Activated naive CD8-positive, alpha-beta T cell treated with anti-CD3 and anti-CD28 coated beads, Interleukin-2, amount 10 ng/mL, durations not matched to agents 7 days and 5 days (primary cell): Measurements from ENCODE around the gene CIAPIN1. TPM values are rescaled to one million over a fixed set of nuclear protein-coding genes. Genes with fewer than 3 reads are reported as not detected.
A peak's percentile ranks its signal among the peaks of the same experiment; 100 is the strongest.
"Not testable (repeated sequence)": the region's sequence is repeated elsewhere in the genome, so short reads cannot be mapped to it uniquely, and the experiment has no call there.

Source experiments
- ATAC-seq: fragments of 150-1000 bp; cut with Tn5 transposase; one replicate; pipeline ENCODE4 v1.10.0; 2021; ENCODE audit warnings: low read depth, moderate library complexity
- POLR2A ChIA-PET: fragments of 350-600 bp; sonication (Branson Sonifier 250); formaldehyde crosslinking; loops from one replicate; lab custom pipeline; 2021; ENCODE audit warnings: antibody characterized with exemption; lab: Charles Lee
- DNase-seq: peaks from one replicate; pipeline ENCODE4 v3.0.0; 2021
- H3K27ac Mint-ChIP-seq: one replicate; pipeline ENCODE4 v1.8.0; 2022; ENCODE audit warnings: mild to moderate bottlenecking, mixed read lengths
- H3K27me3 Mint-ChIP-seq: one replicate; pipeline ENCODE4 v1.8.0; 2022; ENCODE audit warnings: mild to moderate bottlenecking, moderate library complexity, mixed read lengths
- H3K36me3 Mint-ChIP-seq: one replicate; pipeline ENCODE4 v1.8.0; 2021; ENCODE audit warnings: mild to moderate bottlenecking, mixed read lengths
- H3K4me1 Mint-ChIP-seq: one replicate; pipeline ENCODE4 v1.8.0; 2021; ENCODE audit warnings: mixed read lengths
- H3K4me3 Mint-ChIP-seq: one replicate; pipeline ENCODE4 v1.8.0; 2022; ENCODE audit warnings: mild to moderate bottlenecking, moderate library complexity, mixed read lengths
- H3K9me3 Mint-ChIP-seq: one replicate; pipeline ENCODE4 v1.8.0; 2021; ENCODE audit warnings: mixed read lengths
- total RNA-seq, 2 experiments: library from RNA; stranded (reverse); gene quantifications; one replicate each; pipeline ENCODE4 v1.2.3, GENCODE V29; 2021

The CIAPIN1 gene
- total RNA-seq, 2 experiments from 2014 or later: 36.7 to 37.7 TPM

- H3K36me3 Mint-ChIP-seq: peaks cover 20% of the 10 kb centered on the region
- peaks cover 3% of the 10 kb centered on the region for H3K9me3 Mint-ChIP-seq
- no peak for DNase-seq
- no peaks in the 10 kb centered on the region for H3K27me3 Mint-ChIP-seq
- H3K27ac Mint-ChIP-seq: no peak overlapping the region
- POLR2A ChIA-PET: no interaction called here
- H3K4me3 Mint-ChIP-seq: no peak overlapping the region
- H3K4me1 Mint-ChIP-seq: peaks cover 24% of the 10 kb centered on the region
- ATAC-seq: no peak
Observed at GRCh38 chr16:57445510-57445909, 1.7 kb downstream of the CIAPIN1 start.

DNA sequence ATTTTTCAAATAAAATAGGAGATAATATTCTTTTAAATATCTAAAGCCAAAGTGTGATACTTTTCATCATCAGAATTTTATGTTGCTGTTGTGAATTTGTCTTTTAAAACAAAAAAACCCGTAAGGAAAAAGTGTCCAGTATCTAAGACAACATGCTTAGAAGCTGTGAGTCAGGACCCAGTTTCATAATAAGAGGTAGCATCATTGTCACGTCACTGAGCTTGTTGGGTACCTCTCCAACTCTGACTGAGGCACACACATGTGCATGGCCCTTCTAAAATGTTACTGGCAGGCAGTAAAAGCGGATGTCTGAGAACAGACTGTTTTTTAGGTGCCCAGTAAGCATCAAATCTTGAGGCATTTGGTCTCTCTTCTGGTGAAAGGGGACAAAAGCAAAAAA lies 2.5 kb downstream of the CIAPIN1 start:
- H3K27ac Mint-ChIP-seq: no peak overlapping the region

GRCh38 chr16:57440551-57440950 lies 6.6 kb downstream of the CIAPIN1 start:
- DNase-seq, H3K27ac Mint-ChIP-seq, H3K4me3 Mint-ChIP-seq, POLR2A ChIA-PET, ATAC-seq, H3K27me3 Mint-ChIP-seq, H3K4me1 Mint-ChIP-seq: not testable (repeated sequence)
- Mint-ChIP-seq H3K36me3 (peaks cover 48% of the 10 kb centered on the region), H3K9me3 (peaks cover 11% of the 10 kb centered on the region)

More for the DNA sequence above, 2.5 kb downstream of the CIAPIN1 start:
- DNase-seq: no peak
- H3K4me3 Mint-ChIP-seq: no peak overlapping the region
- peaks cover 23% of the 10 kb centered on the region for H3K4me1 Mint-ChIP-seq
- H3K36me3 Mint-ChIP-seq: peaks cover 28% of the 10 kb centered on the region
- peaks cover 9% of the 10 kb centered on the region for H3K9me3 Mint-ChIP-seq
- H3K27me3 Mint-ChIP-seq: no peaks in the 10 kb centered on the region
- POLR2A ChIA-PET: interaction anchor here (1.1 kb wide), 1 partner anchor 82 kb away, joined by 3 read pairs; no protein-coding TSS in a partner anchor
- no peak for ATAC-seq

- POLR2A ChIA-PET, H3K27ac Mint-ChIP-seq, H3K4me1 Mint-ChIP-seq, DNase-seq, H3K27me3 Mint-ChIP-seq, H3K4me3 Mint-ChIP-seq, ATAC-seq: not testable (repeated sequence)
- Mint-ChIP-seq H3K36me3 (peaks cover 50% of the 10 kb centered on the region), H3K9me3 (peaks cover 11% of the 10 kb centered on the region)
Observed at GRCh38 chr16:57439947-57440346, 7.2 kb downstream of the CIAPIN1 start.

- no peaks in the 10 kb centered on the region for H3K27me3 Mint-ChIP-seq
- no peak for ATAC-seq
- no peak overlapping the region for H3K4me3 Mint-ChIP-seq
- DNase-seq: no peak
- POLR2A ChIA-PET: interaction anchor here (1.1 kb wide), 1 partner anchor 11 kb away, joined by 3 read pairs; the partner anchor contains the start of genes CIAPIN1 and COQ9
- peaks cover 9% of the 10 kb centered on the region for H3K9me3 Mint-ChIP-seq
- peaks cover 51% of the 10 kb centered on the region for H3K36me3 Mint-ChIP-seq
- peaks cover 3% of the 10 kb centered on the region for H3K4me1 Mint-ChIP-seq
- H3K27ac Mint-ChIP-seq: no peak overlapping the region
Observed at GRCh38 chr16:57435838-57436237, 11.3 kb downstream of the CIAPIN1 start.

- no peak overlapping the region for H3K27ac Mint-ChIP-seq
- H3K9me3 Mint-ChIP-seq: no peaks in the 10 kb centered on the region
- no peak overlapping the region for H3K4me3 Mint-ChIP-seq
- H3K36me3 Mint-ChIP-seq: peaks cover 42% of the 10 kb centered on the region
- ATAC-seq: peak; percentile 42
- DNase-seq: no peak
- H3K4me1 Mint-ChIP-seq: peaks cover 3% of the 10 kb centered on the region
- POLR2A ChIA-PET: interaction anchor here (0.9 to 2.6 kb wide), 2 partner anchors 13 to 85 kb away, joined by 3 to 17 read pairs; partner anchors contain the start of genes CIAPIN1 and COQ9
- no peaks in the 10 kb centered on the region for H3K27me3 Mint-ChIP-seq
Observed at GRCh38 chr16:57434003-57434402, 13.2 kb downstream of the CIAPIN1 start.

- Mint-ChIP-seq H3K9me3 (no peaks in the 10 kb centered on the region), H3K4me3 (no peak overlapping the region), H3K27ac (peak overlapping the region; percentile 51), H3K4me1 (peaks cover 3% of the 10 kb centered on the region), H3K36me3 (peaks cover 36% of the 10 kb centered on the region), H3K27me3 (no peaks in the 10 kb centered on the region)
- POLR2A ChIA-PET: interaction anchor here (0.9 to 2.6 kb wide), 3 partner anchors 14 to 86 kb away, joined by 3 to 17 read pairs (median 4); partner anchors contain the start of genes CIAPIN1 and COQ9
- ATAC-seq: peak; percentile 65
- no peak for DNase-seq
Observed at GRCh38 chr16:57432989-57433388, 14.2 kb downstream of the CIAPIN1 start.

GRCh38 chr16:57432505-57432904 lies 14.7 kb downstream of the CIAPIN1 start:
- Mint-ChIP-seq H3K9me3 (no peaks in the 10 kb centered on the region), H3K36me3 (peaks cover 39% of the 10 kb centered on the region), H3K4me3 (no peak overlapping the region), H3K27me3 (no peaks in the 10 kb centered on the region), H3K27ac (peak overlapping the region; percentile 51), H3K4me1 (peaks cover 3% of the 10 kb centered on the region)
- DNase-seq: no peak
- no peak for ATAC-seq
- POLR2A ChIA-PET: interaction anchor here (1.6 to 2.6 kb wide), 2 partner anchors 14 to 16 kb away, joined by 4 to 17 read pairs; partner anchors contain the start of genes CIAPIN1 and COQ9

GRCh38 chr16:57430955-57431354 lies 16.2 kb downstream of the CIAPIN1 start:
- Mint-ChIP-seq H3K27ac (no peak overlapping the region), H3K27me3 (no peaks in the 10 kb centered on the region), H3K36me3 (peaks cover 37% of the 10 kb centered on the region), H3K9me3 (no peaks in the 10 kb centered on the region), H3K4me3 (no peak overlapping the region), H3K4me1 (peaks cover 3% of the 10 kb centered on the region)
- no peak for DNase-seq
- POLR2A ChIA-PET: no interaction called here
- no peak for ATAC-seq

DNA sequence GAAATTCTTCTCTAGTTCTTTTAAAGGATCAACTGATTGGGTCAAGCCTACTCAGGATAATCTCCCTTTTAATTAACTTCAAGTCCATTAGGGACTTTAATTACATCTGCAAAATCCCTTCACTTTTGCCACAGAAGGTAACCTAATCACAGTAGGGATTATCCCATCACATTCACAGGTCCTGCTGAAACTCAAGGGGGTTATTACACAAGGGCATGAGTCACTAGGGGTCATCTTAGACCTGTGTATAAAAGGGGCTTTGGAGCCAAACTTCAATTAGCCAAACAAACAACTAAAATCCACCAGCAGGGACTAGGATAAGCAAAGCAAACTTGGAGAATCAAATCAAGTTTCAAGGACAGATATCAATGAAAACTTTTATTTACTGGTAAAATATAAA lies 19.4 kb downstream of the CIAPIN1 start:
- no peak overlapping the region for H3K4me3 Mint-ChIP-seq
- POLR2A ChIA-PET: no interaction called here
- H3K36me3 Mint-ChIP-seq: peaks cover 21% of the 10 kb centered on the region
- DNase-seq (no peak), ATAC-seq (no peak)
- no peaks in the 10 kb centered on the region for H3K27me3 Mint-ChIP-seq
- H3K4me1 Mint-ChIP-seq: no peaks in the 10 kb centered on the region
- no peaks in the 10 kb centered on the region for H3K9me3 Mint-ChIP-seq
- H3K27ac Mint-ChIP-seq: no peak overlapping the region

DNA sequence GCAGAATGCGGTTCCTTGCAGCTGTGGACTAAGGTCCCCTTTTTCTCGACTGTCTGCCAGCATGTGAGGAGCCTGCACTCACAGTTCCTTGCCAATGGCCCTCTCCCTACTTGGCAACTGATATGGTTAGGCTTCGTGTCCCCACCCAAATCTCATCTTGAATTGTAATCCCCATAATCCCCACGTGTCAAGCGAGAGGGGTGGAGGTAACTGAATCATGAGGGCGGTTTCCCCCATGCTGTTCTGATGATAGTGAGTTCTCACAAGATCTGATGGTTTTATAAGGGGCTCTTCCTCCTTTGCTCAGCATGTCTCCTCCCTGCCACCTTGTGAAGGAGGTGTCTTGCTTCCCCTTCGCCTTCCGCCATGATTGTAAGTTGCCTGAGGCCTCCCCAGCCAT lies 19.9 kb downstream of the CIAPIN1 start:
- Mint-ChIP-seq H3K27ac (no peak overlapping the region), H3K4me1 (no peaks in the 10 kb centered on the region), H3K36me3 (peaks cover 21% of the 10 kb centered on the region), H3K9me3 (no peaks in the 10 kb centered on the region), H3K4me3 (no peak overlapping the region), H3K27me3 (no peaks in the 10 kb centered on the region)
- ATAC-seq (no peak), DNase-seq (no peak)
- POLR2A ChIA-PET: no interaction called here

GRCh38 chr16:57426356-57426755 lies 20.8 kb downstream of the CIAPIN1 start:
- Mint-ChIP-seq H3K4me1 (no peaks in the 10 kb centered on the region), H3K27ac (no peak overlapping the region), H3K36me3 (peaks cover 20% of the 10 kb centered on the region), H3K4me3 (no peak overlapping the region), H3K27me3 (no peaks in the 10 kb centered on the region), H3K9me3 (no peaks in the 10 kb centered on the region)
- POLR2A ChIA-PET: no interaction called here
- no peak for DNase-seq
- no peak for ATAC-seq

GRCh38 chr16:57424583-57424982 lies 22.6 kb downstream of the CIAPIN1 start:
- POLR2A ChIA-PET: no interaction called here
- Mint-ChIP-seq H3K4me1 (peaks cover 1% of the 10 kb centered on the region), H3K27ac (no peak overlapping the region), H3K4me3 (no peak overlapping the region), H3K36me3 (peaks cover 9% of the 10 kb centered on the region), H3K9me3 (no peaks in the 10 kb centered on the region), H3K27me3 (no peaks in the 10 kb centered on the region)
- ATAC-seq (no peak), DNase-seq (no peak)

DNA sequence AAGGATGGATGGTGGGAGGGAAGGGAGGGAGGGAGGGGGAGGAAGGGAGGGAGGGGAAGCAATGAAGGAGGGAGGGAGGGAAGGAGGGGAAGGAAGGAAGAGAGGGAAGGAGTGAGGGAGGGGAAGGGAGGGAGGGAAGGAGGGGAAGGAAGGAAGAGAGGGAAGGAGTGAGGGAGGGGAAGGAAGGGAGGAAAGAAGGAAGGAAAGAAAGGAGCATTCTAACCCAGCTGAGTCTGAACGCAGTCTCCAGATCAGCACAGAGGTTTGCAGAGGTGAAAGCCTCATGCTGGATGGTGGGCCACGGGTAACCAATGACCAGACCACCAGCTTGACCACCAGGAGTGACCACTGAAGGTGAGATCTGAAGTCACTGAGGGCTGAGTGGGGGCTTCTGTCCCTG lies 24.0 kb downstream of the CIAPIN1 start:
- Mint-ChIP-seq H3K4me1 (peaks cover 11% of the 10 kb centered on the region), H3K4me3 (no peak overlapping the region), H3K9me3 (no peaks in the 10 kb centered on the region), H3K27ac (no peak overlapping the region), H3K27me3 (no peaks in the 10 kb centered on the region), H3K36me3 (peaks cover 5% of the 10 kb centered on the region)
- ATAC-seq (no peak), DNase-seq (no peak)
- POLR2A ChIA-PET: no interaction called here
